Amygdala (tissue), 56 donors: ENCODE results near the gene MYCBPAP.
A peak's percentile ranks its signal among the peaks of the same experiment; 100 is the strongest.

Experiments used
- DNase-seq, 56 donors: peaks; one replicate each; lab custom pipeline; 2025; lab: John Stamatoyannopoulos, UW

Gene MYCBPAP

GRCh38 chr17:50484386-50485155 lies 23.7 kb upstream of the MYCBPAP start:
- no peak for DNase-seq

- DNase-seq, result no peak
Observed at GRCh38 chr17:50487213-50488096, 20.8 kb upstream of the MYCBPAP start.

- no peak for DNase-seq
Observed at GRCh38 chr17:50488880-50489279, 19.4 kb upstream of the MYCBPAP start.

GRCh38 chr17:50491505-50491904 lies 16.7 kb upstream of the MYCBPAP start:
- DNase-seq, result no peak

GRCh38 chr17:50492214-50492613 lies 16.0 kb upstream of the MYCBPAP start:
- no peak for DNase-seq

GRCh38 chr17:50493744-50494143 lies 14.5 kb upstream of the MYCBPAP start:
- no peak for DNase-seq

GRCh38 chr17:50495217-50495823 lies 12.9 kb upstream of the MYCBPAP start:
- DNase-seq, result no peak

GRCh38 chr17:50495918-50496317 lies 12.3 kb upstream of the MYCBPAP start:
- no peak for DNase-seq

- no peak for DNase-seq
Observed at GRCh38 chr17:50498021-50498874, 10.0 kb upstream of the MYCBPAP start.

- DNase-seq, result no peak
Observed at GRCh38 chr17:50499270-50499669, 9.0 kb upstream of the MYCBPAP start.

- no peak for DNase-seq
Observed at GRCh38 chr17:50499721-50500120, 8.5 kb upstream of the MYCBPAP start.

- DNase-seq, result peak in 1 of 56 donors; percentile 4
Observed at GRCh38 chr17:50501054-50501453, 7.2 kb upstream of the MYCBPAP start.

GRCh38 chr17:50502301-50502990 lies 5.8 kb upstream of the MYCBPAP start:
- DNase-seq, result no peak

- no peak for DNase-seq
Observed at GRCh38 chr17:50505591-50506130, 2.6 kb upstream of the MYCBPAP start.

- DNase-seq, result no peak
Observed at GRCh38 chr17:50506298-50506697, 1.9 kb upstream of the MYCBPAP start.

- DNase-seq, result peak in 1 of 56 donors; percentile 8
Observed at GRCh38 chr17:50508573-50509460, 578 bp downstream of the MYCBPAP start.

GRCh38 chr17:50511058-50511457 lies 2.8 kb downstream of the MYCBPAP start:
- no peak for DNase-seq

GRCh38 chr17:50513495-50513894 lies 5.3 kb downstream of the MYCBPAP start:
- DNase-seq, result no peak
